Endodermal cell (in vitro differentiated cells): ENCODE data around the gene FRY. TPM values are rescaled to one million over a fixed set of nuclear protein-coding genes. Genes with fewer than 3 reads are reported as not detected.

Source experiments
- DNase-seq: peaks from one replicate; pipeline ENCODE4 v3.0.0-alpha.2; 2017
- H3K27ac ChIP-seq: 2 replicates; pipeline ENCODE4 v1.5.1; 2013; ENCODE audit warnings: mild to moderate bottlenecking, low read depth, low read length, moderate library complexity
- H3K27me3 ChIP-seq: 2 replicates; pipeline ENCODE4 v1.6.1; 2013; ENCODE audit warnings: mild to moderate bottlenecking, low read length, moderate library complexity; ENCODE audit not compliant: insufficient read depth, control insufficient read depth, poor library complexity, severe bottlenecking
- H3K36me3 ChIP-seq: 2 replicates; pipeline ENCODE4 v1.7.0; 2013; ENCODE audit warnings: mild to moderate bottlenecking, low read length, moderate library complexity; ENCODE audit not compliant: control insufficient read depth, insufficient read depth
- H3K4me1 ChIP-seq: one replicate; pipeline ENCODE4 v1.7.0; 2013; ENCODE audit warnings: low read length; ENCODE audit not compliant: control insufficient read depth, insufficient read depth
- H3K4me3 ChIP-seq: 2 replicates; pipeline ENCODE4 v1.5.1; 2013; ENCODE audit warnings: mild to moderate bottlenecking, low read length, moderate library complexity
- H3K9ac ChIP-seq: 2 replicates; pipeline ENCODE4 v1.6.1; 2013; ENCODE audit warnings: mild to moderate bottlenecking, low read length, moderate library complexity; ENCODE audit not compliant: poor library complexity, severe bottlenecking; ENCODE audit errors: extremely low read depth
- H3K9me3 ChIP-seq: 2 replicates; pipeline ENCODE4 v1.6.1; 2013; ENCODE audit warnings: mild to moderate bottlenecking, low read length, moderate library complexity; ENCODE audit not compliant: control insufficient read depth
- H3K27ac Mint-ChIP-seq: 2 replicates; pipeline ENCODE4 v1.8.0; 2020; ENCODE audit warnings: mixed read lengths
- H3K27me3 Mint-ChIP-seq: 2 replicates; pipeline ENCODE4 v1.8.0; 2021; ENCODE audit warnings: mild to moderate bottlenecking, mixed read lengths; ENCODE audit not compliant: insufficient read depth
- H3K36me3 Mint-ChIP-seq: 2 replicates; pipeline ENCODE4 v1.8.0; 2020; ENCODE audit warnings: low read depth, mixed read lengths
- H3K4me1 Mint-ChIP-seq: 2 replicates; pipeline ENCODE4 v1.8.0; 2020; ENCODE audit warnings: mixed read lengths
- H3K4me3 Mint-ChIP-seq: 2 replicates; pipeline ENCODE4 v1.8.0; 2020; ENCODE audit warnings: mild to moderate bottlenecking, moderate library complexity, mixed read lengths
- H3K9me3 Mint-ChIP-seq: 2 replicates; pipeline ENCODE4 v1.8.0; 2020; ENCODE audit warnings: mild to moderate bottlenecking, mixed read lengths
- CTCF ChIP-seq: fragments of 200-600 bp; sonication (generic); conservative IDR thresholded peaks from 2 replicates; pipeline ENCODE4 v1.5.0; 2021; ENCODE audit warnings: antibody characterized with exemption, mild to moderate bottlenecking
- WGBS, 2 experiments: methylation state at CpG; one replicate each; pipeline versions ENCODE4 v1.1.5 to v1.1.7; 2013; ENCODE audit warnings: missing lambda C conversion rate in 2 of 2, mixed read lengths in 1 of 2; ENCODE audit not compliant: insufficient coverage in 1 of 2, insufficient read length in 1 of 2; 5-methylcytosine and 5-hydroxymethylcytosine counted together
- total RNA-seq, 2 donors: library from RNA; stranded (reverse); fragmentation: NEBNext Ultra II Directional in 1 of 2; extraction: Animal tissue kit (Norgen Biotek cat#: 25700) in 1 of 2; gene quantifications; 2 replicates in 1 of 2; 3 replicates in 1 of 2; pipeline ENCODE4 v1.2.1, GENCODE V29; 2021

The FRY gene
- total RNA-seq, 2 donors from 2014 or later, result 20.1 to 30.8 TPM

GRCh38 chr13:32147976-32148375, 116.4 kb downstream of the FRY start:
- Mint-ChIP-seq H3K27me3 (no peaks in the 10 kb centered on the region), H3K36me3 (peaks cover 4% of the 10 kb centered on the region), H3K27ac (no peak overlapping the region), H3K9me3 (no peaks in the 10 kb centered on the region), H3K4me3 (no peak overlapping the region), H3K4me1 (peaks cover 5% of the 10 kb centered on the region)
- Histone ChIP-seq H3K9me3 (no peaks in the 10 kb centered on the region), H3K27me3 (no peaks in the 10 kb centered on the region), H3K4me3 (no peak overlapping the region), H3K27ac (no peak overlapping the region), H3K4me1 (no peaks in the 10 kb centered on the region), H3K36me3 (no peaks in the 10 kb centered on the region), H3K9ac (no peak overlapping the region)
- TF ChIP-seq CTCF, result no peak
- no peak for DNase-seq
- 86 to 100% methylated on average over 2 to 3 of the region's 4 CpGs for WGBS, 2 experiments

- Histone ChIP-seq H3K36me3 (no peaks in the 10 kb centered on the region), H3K4me1 (no peaks in the 10 kb centered on the region), H3K27ac (no peak overlapping the region), H3K4me3 (no peak overlapping the region), H3K27me3 (no peaks in the 10 kb centered on the region), H3K9me3 (no peaks in the 10 kb centered on the region), H3K9ac (no peak overlapping the region)
- no peak for DNase-seq
- no peak for TF ChIP-seq CTCF
- no peak overlapping the region for H3K4me3 Mint-ChIP-seq
- WGBS, 2 experiments, result no CpG with 5 or more reads among the region's 1 CpG
- H3K4me1 Mint-ChIP-seq, result no peaks in the 10 kb centered on the region
- H3K36me3 Mint-ChIP-seq, result peaks cover 2% of the 10 kb centered on the region
- no peaks in the 10 kb centered on the region for H3K27me3 Mint-ChIP-seq
- no peaks in the 10 kb centered on the region for H3K9me3 Mint-ChIP-seq
- no peak overlapping the region for H3K27ac Mint-ChIP-seq
Observed at GRCh38 chr13:32150239-32150638, 118.7 kb downstream of the FRY start.

GRCh38 chr13:32150794-32151193, 119.2 kb downstream of the FRY start:
- no peak for TF ChIP-seq CTCF
- H3K4me1 ChIP-seq, result no peaks in the 10 kb centered on the region
- no peak overlapping the region for H3K4me3 ChIP-seq
- no peaks in the 10 kb centered on the region for H3K27me3 ChIP-seq
- Mint-ChIP-seq H3K36me3 (peaks cover 3% of the 10 kb centered on the region), H3K4me1 (no peaks in the 10 kb centered on the region), H3K4me3 (no peak overlapping the region), H3K9me3 (no peaks in the 10 kb centered on the region), H3K27ac (no peak overlapping the region), H3K27me3 (no peaks in the 10 kb centered on the region)
- no peak overlapping the region for H3K27ac ChIP-seq
- H3K9me3 ChIP-seq, result no peaks in the 10 kb centered on the region
- no peak for DNase-seq
- 38 to 43% methylated on average over 1 of the region's 1 CpG for WGBS, 2 experiments
- no peak overlapping the region for H3K9ac ChIP-seq
- H3K36me3 ChIP-seq, result no peaks in the 10 kb centered on the region
